Keratinocyte (primary cell): ENCODE results near the gene CYP26C1. TPM values are rescaled to one million over a fixed set of nuclear protein-coding genes. Genes with fewer than 3 reads are reported as not detected.

Experiments
- DNase-seq: peaks from one replicate; pipeline ENCODE4 v3.0.0-alpha.2; 2011; ENCODE audit warnings: low read depth, missing footprints, low spot score
- FAIRE-seq: peaks from 2 replicates; lab custom pipeline; 2011; peaks lifted over from hg19 to GRCh38; lab: Jason Lieb, UNC
- H2AFZ ChIP-seq: 2 replicates; pipeline ENCODE4 v1.6.0; 2012; ENCODE audit warnings: low read length, control low read depth, inconsistent platforms; ENCODE audit not compliant: control insufficient read depth
- H3K27ac ChIP-seq: 2 replicates; pipeline ENCODE4 v1.5.1; 2011; ENCODE audit warnings: low read length; ENCODE audit not compliant: control insufficient read depth, insufficient read depth
- H3K27me3 ChIP-seq: 3 replicates; pipeline ENCODE4 v1.6.0; 2011; ENCODE audit warnings: low read length; ENCODE audit not compliant: control insufficient read depth, insufficient read depth; ENCODE audit errors: extremely low read depth
- H3K36me3 ChIP-seq, 2 experiments: 2 replicates in 1 of 2; 3 replicates in 1 of 2; pipeline ENCODE4 v1.5.1; 2011; ENCODE audit warnings: low read length in 2 of 2, mild to moderate bottlenecking in 1 of 2; ENCODE audit not compliant: control insufficient read depth in 2 of 2, insufficient read depth in 2 of 2; ENCODE audit errors: extremely low read depth in 1 of 2
- H3K4me1 ChIP-seq: 3 replicates; pipeline ENCODE4 v1.5.1; 2011; ENCODE audit warnings: low read length; ENCODE audit not compliant: control insufficient read depth, insufficient read depth; ENCODE audit errors: extremely low read depth
- H3K4me2 ChIP-seq: 3 replicates; pipeline ENCODE4 v1.6.0; 2011; ENCODE audit warnings: low read depth, low read length; ENCODE audit not compliant: control insufficient read depth, insufficient read depth; ENCODE audit errors: extremely low read depth
- H3K4me3 ChIP-seq, 3 experiments: fragments of 200-600 bp in 1 of 3; sonication (generic) in 1 of 3; 2 replicates in 2 of 3; 3 replicates in 1 of 3; pipeline ENCODE4 v1.5.1; 2011 to 2016; ENCODE audit warnings: low read length in 3 of 3, mild to moderate bottlenecking in 3 of 3, control low read depth in 2 of 3, inconsistent platforms in 1 of 3, low read depth in 1 of 3, mixed read lengths in 1 of 3, mixed run types in 1 of 3, moderate library complexity in 1 of 3; ENCODE audit not compliant: control insufficient read depth in 2 of 3, insufficient read depth in 2 of 3; ENCODE audit errors: extremely low read depth in 1 of 3
- H3K79me2 ChIP-seq: 2 replicates; pipeline ENCODE4 v1.6.0; 2012; ENCODE audit warnings: low read length; ENCODE audit not compliant: control insufficient read depth, insufficient read depth
- H3K9ac ChIP-seq: 3 replicates; pipeline ENCODE4 v1.6.0; 2011; ENCODE audit warnings: low read length; ENCODE audit not compliant: control insufficient read depth, insufficient read depth; ENCODE audit errors: extremely low read depth
- H3K9me1 ChIP-seq: 3 replicates; pipeline ENCODE4 v1.6.0; 2011; ENCODE audit warnings: low read length; ENCODE audit not compliant: control insufficient read depth, insufficient read depth; ENCODE audit errors: extremely low read depth
- H3K9me3 ChIP-seq: 2 replicates; pipeline ENCODE4 v1.5.1; 2012; ENCODE audit warnings: low read depth, low read length; ENCODE audit not compliant: control insufficient read depth
- H4K20me1 ChIP-seq: 3 replicates; pipeline ENCODE4 v1.6.0; 2011; ENCODE audit warnings: low read length; ENCODE audit not compliant: control insufficient read depth, insufficient read depth; ENCODE audit errors: extremely low read depth
- CTCF ChIP-seq, 3 experiments: IDR thresholded peaks in 1 of 3; conservative IDR thresholded peaks in 1 of 3; optimal IDR thresholded peaks in 1 of 3; 2 replicates in 2 of 3; 3 replicates in 1 of 3; pipeline versions ENCODE3 to v1.5.1; 2011; ENCODE audit warnings: low read length in 3 of 3, mild to moderate bottlenecking in 3 of 3, moderate library complexity in 2 of 3, control low read depth in 1 of 3, inconsistent platforms in 1 of 3; ENCODE audit not compliant: insufficient read depth in 2 of 3; ENCODE audit errors: extremely low read depth in 1 of 3
- EZH2 ChIP-seq: IDR thresholded peaks from one replicate; pipeline ENCODE4 v1.6.1; 2012; ENCODE audit warnings: inconsistent platforms, mild to moderate bottlenecking, low read length, moderate library complexity
- dilution Hi-C: fragments of 300-500 bp; cut with MboI; formaldehyde crosslinking; loops from one replicate; pipeline ENCODE4 v1.7.0; 2020; ENCODE audit warnings: low sequenced_read_pairs; ENCODE audit not compliant: extremely low pct_ligation_motif_present
- polyA plus RNA-seq, 5 experiments: library from polyadenylated mRNA; depleted of rRNA in 3 of 5; stranded (reverse) in 3 of 5; stranded (forward) in 1 of 5; unstranded in 1 of 5; fragments of >200 nt; gene quantifications; 1 replicate in 1 of 5; 2 replicates in 3 of 5; 3 replicates in 1 of 5; pipeline versions ENCODE4 v1.2.1 to v1.2.3, GENCODE V29; 2011 to 2012; ENCODE audit warnings: missing spikeins in 2 of 5, low read depth in 1 of 5, low replicate concordance in 1 of 5

The CYP26C1 gene
- polyA plus RNA-seq, 1 donor (not counting 4 experiments of a cell fraction or from before 2014, with no cell fraction given): not detected

- Histone ChIP-seq H2AFZ (no peak overlapping the region), H3K4me1 (no peaks in the 10 kb centered on the region), H3K9ac (no peak overlapping the region), H4K20me1 (no peaks in the 10 kb centered on the region), H3K79me2 (no peaks in the 10 kb centered on the region), H3K9me1 (no peaks in the 10 kb centered on the region), H3K9me3 (no peaks in the 10 kb centered on the region), H3K4me2 (no peak overlapping the region), H3K36me3 (no peaks in the 10 kb centered on the region), H3K27ac (no peak overlapping the region), H3K27me3 (peaks cover 9% of the 10 kb centered on the region), H3K4me3 (no peak overlapping the region)
- no peak for TF ChIP-seq EZH2
- no peak for TF ChIP-seq CTCF (optimal IDR thresholded peaks at IDR 0.05 in 1 of 3, IDR thresholded peaks at IDR 0.05 in 1 of 3, conservative IDR thresholded peaks at IDR 0.05 in 1 of 3; ENCODE audit: extremely low read depth in 1 of 3, insufficient read depth in 2 of 3, low read length in 3 of 3)
- DNase-seq: no peak
- dilution Hi-C loops: no loop called here
- no peak for FAIRE-seq
Measured at GRCh38 chr10:93054486-93054885, 6.1 kb upstream of the CYP26C1 start.

- Histone ChIP-seq H2AFZ (no peak overlapping the region), H4K20me1 (no peaks in the 10 kb centered on the region), H3K27me3 (peaks cover 42% of the 10 kb centered on the region), H3K36me3 (no peaks in the 10 kb centered on the region), H3K4me3 (no peak overlapping the region), H3K9me1 (no peaks in the 10 kb centered on the region), H3K27ac (no peak overlapping the region), H3K9me3 (no peaks in the 10 kb centered on the region), H3K4me1 (peaks cover 6% of the 10 kb centered on the region), H3K4me2 (no peak overlapping the region), H3K9ac (no peak overlapping the region), H3K79me2 (no peaks in the 10 kb centered on the region)
- FAIRE-seq (no peak), DNase-seq (no peak)
- TF ChIP-seq EZH2 (no peak), CTCF (optimal IDR thresholded peaks at IDR 0.05 in 1 of 3, IDR thresholded peaks at IDR 0.05 in 1 of 3, conservative IDR thresholded peaks at IDR 0.05 in 1 of 3; ENCODE audit: extremely low read depth in 1 of 3, insufficient read depth in 2 of 3, low read length in 3 of 3) (no peak)
- dilution Hi-C loops: no loop called here
Measured at GRCh38 chr10:93058139-93058538, 2.5 kb upstream of the CYP26C1 start.
